NCI-H524 (cell line): ENCODE data around the gene OR2T35.

Source experiments
- DNase-seq, 2 experiments: peaks; one replicate each; lab custom pipeline; 2025; lab: John Stamatoyannopoulos, UW

Gene OR2T35

DNA sequence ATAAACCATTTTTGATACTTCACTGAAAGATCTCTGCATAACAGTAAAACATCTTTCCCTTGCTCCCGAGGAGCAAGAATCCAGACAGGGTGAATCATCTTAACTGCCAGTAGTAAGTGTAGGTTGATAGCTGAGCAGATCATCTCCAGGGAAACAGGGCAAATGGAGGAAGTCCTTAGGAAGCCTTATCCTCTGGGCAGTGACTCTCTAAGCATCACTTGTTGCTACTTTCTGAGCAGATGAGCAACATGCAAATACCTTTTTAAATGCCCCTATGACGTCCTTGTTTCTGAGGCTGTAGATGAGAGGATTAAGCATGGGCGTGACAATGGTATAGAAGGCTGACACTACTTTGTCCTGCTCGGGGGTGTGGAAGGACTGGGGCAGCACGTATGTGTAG, 19.1 kb downstream of the OR2T35 start:
- no peak for DNase-seq

DNA sequence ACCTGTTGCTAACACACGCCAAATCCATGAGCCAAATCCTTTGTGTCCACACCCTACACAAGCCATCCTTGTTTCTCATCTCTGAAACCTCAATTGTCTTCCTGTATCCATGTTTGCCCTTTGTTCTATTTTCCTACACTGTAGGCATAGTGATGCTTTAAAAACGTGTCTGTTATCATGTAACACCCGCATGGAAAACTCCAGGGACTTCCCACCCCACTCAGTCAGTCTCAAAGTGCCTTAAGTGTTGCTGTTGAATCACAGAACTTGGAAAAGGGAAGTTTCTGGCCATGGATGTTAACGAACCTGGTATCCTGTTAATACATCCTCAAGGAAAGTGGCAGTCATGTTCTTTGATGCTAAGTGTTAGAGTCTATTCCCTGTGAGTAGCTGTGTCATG, 19.9 kb downstream of the OR2T35 start:
- DNase-seq = no peak

DNA sequence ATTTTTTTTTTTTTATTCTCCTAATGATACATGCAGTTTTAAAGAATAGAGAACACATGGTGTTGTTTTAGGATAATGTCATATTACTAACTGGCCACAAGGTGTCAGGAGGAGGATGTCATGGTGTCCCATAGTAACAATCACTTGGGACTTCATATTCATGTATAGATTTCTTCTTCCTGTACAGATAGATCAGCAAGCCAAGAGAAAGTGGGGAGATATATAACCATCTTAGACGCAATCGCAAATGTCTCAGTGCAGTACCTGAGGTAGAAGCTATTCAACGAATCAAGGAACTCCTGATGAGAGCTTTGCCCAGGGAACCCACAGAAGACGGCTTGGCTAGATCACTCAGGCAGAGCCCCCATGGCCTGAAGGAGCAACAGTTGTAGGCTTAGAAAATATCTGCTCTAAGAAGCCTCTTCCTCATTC, 22.5 kb downstream of the OR2T35 start:
- peak; percentile 1 to 9 for DNase-seq

DNA sequence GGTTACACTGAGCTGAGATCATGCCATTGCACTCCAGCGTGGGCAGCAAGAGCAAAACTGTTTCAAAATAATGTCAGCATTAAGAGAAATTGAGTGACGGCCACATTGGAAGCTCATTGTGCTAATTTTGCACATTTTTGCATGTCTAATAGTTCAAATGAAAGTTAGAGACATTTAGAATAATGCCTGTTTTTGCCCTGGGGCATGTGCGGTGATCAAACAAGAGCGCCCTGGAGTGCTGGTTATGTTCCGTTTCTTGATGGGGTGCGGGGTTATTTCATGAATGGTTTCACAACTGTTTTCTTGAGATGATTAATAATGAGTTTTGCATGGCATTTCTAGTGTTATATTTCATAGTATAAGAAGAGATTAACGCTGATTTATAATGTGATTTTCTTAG, 23.3 kb downstream of the OR2T35 start:
- no peak for DNase-seq

DNA sequence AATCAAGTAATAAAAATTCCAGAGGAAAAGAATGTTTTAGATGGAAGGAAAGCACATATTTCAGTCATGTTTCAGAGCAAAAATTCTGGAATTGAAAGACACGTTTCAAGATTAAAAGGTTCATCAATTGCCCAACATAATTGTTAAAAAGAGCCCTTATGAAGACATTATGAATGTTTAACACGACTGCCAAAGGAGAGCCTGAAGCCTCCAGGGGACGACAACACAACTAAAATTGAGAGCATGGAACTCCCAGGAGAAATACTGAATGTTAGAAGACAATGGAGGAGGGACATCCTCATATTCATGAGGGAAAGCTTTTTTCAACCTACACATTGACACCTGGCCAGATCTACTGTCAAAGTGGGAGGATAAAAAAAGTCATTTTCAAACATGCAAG, 26.2 kb downstream of the OR2T35 start:
- peak; percentile 18 to 42 for DNase-seq

DNA sequence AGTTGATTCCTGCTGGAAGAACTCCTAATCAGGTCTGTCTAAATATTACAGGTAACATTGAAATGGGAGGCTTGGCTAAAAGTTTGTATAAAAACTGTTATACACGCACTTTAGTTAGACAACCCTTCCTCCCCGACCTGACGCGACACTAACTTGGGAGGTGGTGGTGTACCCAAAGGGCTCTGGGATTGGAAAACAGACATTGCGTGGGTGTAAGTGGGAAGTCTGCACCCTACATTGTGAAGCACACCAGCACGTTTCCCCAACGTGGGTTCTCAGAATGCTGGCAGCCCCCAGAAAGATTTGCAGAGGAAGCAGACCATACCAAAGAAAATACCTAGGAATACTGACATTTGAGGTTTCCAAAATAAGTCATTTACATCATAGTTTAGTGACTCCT, 27.0 kb downstream of the OR2T35 start:
- no peak for DNase-seq

DNA sequence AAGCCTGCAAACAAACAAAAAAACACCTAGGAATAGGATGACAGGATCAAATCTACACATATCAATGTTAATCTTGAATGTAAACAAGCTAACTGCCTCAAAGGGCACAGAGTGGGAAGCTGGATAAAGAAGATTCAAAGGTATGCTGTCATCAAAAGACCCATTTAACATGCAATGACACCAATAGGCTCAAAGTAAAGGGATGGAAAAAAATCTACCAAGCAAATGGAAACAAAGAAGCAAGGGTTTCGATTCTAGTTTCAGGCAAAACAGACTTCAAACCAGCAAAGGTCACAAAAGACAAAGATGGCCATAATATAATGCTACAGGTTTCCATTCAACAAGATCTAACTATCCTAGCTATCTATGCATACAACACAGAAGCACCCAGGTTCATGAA, 31.3 kb downstream of the OR2T35 start:
- DNase-seq = no peak

DNA sequence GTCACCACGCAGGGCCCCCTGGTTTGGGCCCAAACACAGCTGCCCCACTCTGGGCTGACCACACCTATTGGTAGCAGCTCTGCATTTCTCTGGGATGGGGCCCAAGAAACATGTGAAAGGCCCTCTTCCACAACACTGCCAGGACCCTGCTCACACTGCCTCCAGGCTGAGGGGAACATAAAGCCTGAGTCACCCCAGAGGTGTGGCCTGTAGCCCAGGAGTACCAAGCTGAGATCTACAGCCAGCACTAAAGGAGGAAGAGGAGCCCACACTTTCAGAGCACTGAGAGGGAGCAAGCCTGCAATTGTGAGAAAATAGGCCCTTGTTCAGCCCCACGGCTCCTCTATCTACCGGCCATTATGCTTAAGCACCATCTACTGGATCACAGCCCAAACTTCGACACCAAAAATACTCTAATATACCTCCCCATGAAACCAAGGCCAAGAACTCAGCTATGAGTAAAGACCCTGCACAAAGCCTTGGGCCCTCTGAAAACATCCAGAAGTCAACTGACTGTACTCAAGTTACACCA, 33.1 kb downstream of the OR2T35 start:
- DNase-seq = no peak

DNA sequence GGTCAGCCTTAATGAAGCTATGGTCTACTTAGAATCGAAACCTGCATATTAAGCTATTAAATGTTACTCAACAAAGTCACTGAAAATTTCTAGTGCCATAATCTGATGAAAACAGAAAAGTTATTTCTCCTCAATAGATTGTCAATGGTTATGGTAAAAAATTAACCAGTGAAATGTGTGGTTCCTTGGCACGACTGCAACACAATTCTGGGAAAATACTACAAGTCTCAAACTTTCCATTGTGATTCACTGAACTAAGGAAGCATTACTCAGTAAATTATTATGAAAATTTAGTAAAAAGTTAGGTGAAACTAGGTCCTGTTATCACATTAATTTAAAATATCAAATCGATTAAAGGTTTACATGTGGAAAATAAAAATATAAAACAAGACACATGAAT, 34.8 kb downstream of the OR2T35 start:
- DNase-seq = no peak

DNA sequence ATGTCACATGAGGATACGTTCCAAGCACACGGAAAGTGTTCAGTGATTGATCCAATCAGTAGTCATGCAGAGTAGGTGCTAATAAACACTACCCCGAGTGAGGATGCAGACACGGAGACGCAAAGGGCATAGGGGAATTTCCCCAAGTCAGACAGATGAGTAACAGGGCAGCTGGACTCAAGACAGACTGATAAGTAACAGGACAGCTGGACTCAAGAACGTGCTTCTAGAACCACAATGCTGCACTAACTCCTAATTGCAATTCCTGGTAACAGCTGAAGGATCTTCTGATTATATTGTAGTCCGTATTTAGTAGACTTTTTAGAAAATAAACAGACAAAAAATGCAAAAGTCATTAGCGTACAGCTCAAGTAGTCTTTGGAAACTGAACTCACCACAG, 45.7 kb downstream of the OR2T35 start:
- DNase-seq = no peak

DNA sequence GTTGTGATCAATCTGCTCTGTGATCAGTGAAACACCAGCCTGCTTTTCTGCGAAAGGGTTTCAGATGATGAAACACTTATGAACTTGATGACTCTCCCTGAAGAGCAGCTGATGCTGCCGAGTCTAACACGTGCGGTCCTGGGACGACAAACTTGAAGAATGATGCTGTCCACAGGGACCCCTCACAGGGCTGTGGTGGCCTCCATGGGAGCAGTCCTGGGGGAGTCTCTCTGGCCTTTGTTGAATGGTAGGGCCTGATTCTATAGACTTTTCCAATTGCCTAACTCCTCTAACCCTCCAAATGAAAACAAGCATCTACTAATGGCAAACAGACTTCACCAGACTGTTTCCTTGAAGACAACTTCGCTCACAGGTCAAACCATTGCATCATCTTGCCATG, 47.5 kb downstream of the OR2T35 start, which contains the start of gene OR2T10:
Gene OR2T10, minus strand, starts transcription at position 112 of the 400 bp plus-strand sequence. CDS start 3,932 bp downstream, outside the sequence.
- no peak for DNase-seq

DNA sequence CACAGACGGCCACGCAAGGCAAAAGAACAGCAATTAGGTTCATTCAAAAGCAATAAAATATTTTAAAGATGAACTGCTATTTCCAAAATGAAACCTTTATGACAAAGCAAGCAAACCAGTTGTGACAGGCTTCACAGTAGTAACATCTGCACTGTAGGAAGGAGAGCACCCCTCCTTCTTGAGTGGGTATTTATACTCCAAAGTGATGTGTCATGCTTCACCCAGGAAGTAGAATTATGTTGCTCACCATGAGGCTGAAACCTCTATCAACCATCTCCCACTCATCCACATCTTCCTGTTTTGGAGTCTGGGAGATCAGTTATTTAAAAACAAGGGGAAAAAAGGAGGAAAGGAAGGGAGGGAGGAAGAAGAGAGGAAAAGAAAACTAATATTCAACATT, 48.5 kb downstream of the OR2T35 start:
- DNase-seq = no peak

DNA sequence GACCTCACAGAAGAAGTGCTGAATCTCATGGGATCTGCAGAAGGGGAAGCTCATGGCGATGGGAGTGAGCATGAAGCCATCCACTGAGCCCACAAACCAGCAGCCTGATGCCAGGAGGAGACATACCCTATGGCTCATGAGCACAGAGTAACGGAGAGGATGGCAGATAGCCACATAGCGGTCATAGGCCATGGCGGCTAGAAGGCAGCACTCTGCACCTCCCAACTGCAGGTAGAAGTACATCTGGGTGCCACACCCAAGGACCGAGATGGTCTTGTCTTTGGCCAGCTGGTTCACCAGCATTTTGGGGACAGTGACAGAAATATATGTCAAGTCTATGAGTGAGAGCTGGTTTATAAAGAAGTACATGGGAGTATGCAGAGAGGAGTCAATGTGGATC, 51.9 kb downstream of the OR2T35 start:
- no peak for DNase-seq

DNA sequence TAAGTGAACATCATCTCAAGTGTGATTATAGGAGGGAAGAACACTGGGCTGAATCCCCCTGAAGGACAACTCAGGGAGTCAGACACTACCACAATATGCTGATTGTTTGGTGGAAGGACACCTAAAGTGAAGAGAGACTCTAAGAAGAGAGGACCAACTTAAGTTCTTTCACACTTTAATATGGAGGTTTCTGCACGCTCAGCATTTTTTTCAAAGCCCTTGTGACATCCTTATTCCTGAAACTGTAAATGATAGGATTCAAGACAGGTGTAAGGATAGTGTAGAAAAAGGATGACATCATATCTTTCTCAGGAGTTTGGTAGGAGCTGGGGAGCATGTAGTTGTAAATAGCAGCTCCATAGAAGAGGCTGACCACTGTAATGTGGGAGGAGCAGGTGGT, 52.4 kb downstream of the OR2T35 start:
- DNase-seq = no peak

DNA sequence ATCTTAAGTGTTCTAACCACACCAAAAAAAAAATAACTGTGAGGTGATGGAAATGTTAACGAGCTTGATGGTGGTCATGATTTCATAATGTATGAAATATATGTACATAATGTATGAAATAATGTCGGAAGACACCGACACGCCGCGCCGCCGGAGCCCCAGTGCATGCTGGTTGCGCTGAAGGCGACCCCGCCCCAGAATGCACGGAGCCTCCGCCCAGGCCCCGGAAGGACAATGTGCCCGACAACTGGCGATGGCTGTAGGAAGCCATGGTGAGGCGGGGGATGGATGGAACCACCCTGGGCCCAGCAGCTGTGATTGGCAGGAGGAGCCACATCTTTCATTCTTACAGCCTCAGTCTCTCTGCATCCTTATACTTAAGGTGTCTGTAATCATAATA, 55.0 kb downstream of the OR2T35 start:
- no peak for DNase-seq

DNA sequence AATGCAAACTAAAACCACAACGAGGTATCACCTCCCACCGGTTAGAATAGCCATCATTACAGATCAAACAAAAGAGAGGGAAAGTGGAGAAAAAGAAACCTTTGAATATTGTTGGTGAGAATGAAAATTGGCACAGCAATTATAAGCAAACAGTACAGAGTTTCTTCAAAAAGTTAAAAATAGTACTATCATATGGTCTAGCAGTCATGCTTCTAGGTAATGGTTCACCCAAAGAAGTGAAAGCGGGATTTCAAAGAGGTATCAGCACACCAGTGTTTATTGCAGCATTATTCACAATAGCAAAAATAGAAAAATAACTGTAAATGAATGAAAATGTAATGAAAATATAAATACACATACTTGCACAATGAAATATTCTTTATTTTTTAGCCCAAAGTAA, 55.7 kb downstream of the OR2T35 start:
- DNase-seq = no peak
